Body of pancreas (tissue), 4 donors: ENCODE measurements around the gene ADK. TPM values are rescaled to one million over a fixed set of nuclear protein-coding genes. Genes with fewer than 3 reads are reported as not detected.

Source experiments
- ATAC-seq: fragments of 150-250 bp; one replicate; pipeline ENCODE4 v1.9.1; 2016
- DNase-seq, 4 donors: peaks; one replicate each; pipeline ENCODE4 v3.0.0-alpha.2; 2019
- H3K27ac ChIP-seq, 4 donors: fragments of 200-600 bp; sonication (generic); 1 replicate in 3 of 4; 2 replicates in 1 of 4; pipeline versions ENCODE4 v1.5.1 to v1.6.1; 2016 to 2019; ENCODE audit warnings: mild to moderate bottlenecking in 1 of 4, mixed read lengths in 1 of 4, moderate library complexity in 1 of 4
- H3K27me3 ChIP-seq, 2 donors: fragments of 200-600 bp; sonication (generic); one replicate each; pipeline ENCODE4 v1.6.0; 2016; ENCODE audit warnings: mild to moderate bottlenecking in 1 of 2
- H3K36me3 ChIP-seq, 2 donors: fragments of 200-600 bp; sonication (generic); replicated peaks in 1 of 2; 2 replicates each; pipeline ENCODE4 v1.5.1; 2016; ENCODE audit warnings: low read depth in 2 of 2; ENCODE audit not compliant: insufficient read depth in 1 of 2
- H3K4me1 ChIP-seq: fragments of 200-600 bp; sonication (generic); one replicate; pipeline ENCODE4 v1.6.0; 2016
- H3K4me3 ChIP-seq, 2 donors: fragments of 200-600 bp; sonication (generic); 1 replicate in 1 of 2; 2 replicates in 1 of 2; pipeline ENCODE4 v1.5.1; 2016 to 2019
- H3K9me3 ChIP-seq, 3 donors: fragments of 200-600 bp; sonication (generic); 1 replicate in 2 of 3; 2 replicates in 1 of 3; pipeline ENCODE4 v1.5.1; 2016
- CTCF ChIP-seq, 7 experiments: fragments of 450-650 bp in 4 of 7; fragments of 200-600 bp in 3 of 7; sonication (generic) in 3 of 7; IDR thresholded peaks; one replicate each; pipeline ENCODE4 v1.5.1; 2016 to 2019; ENCODE audit warnings: antibody characterized with exemption in 7 of 7
- POLR2A ChIP-seq, 3 donors: fragments of 450-650 bp; IDR thresholded peaks; one replicate each; pipeline ENCODE4 v1.6.1; 2016; ENCODE audit warnings: antibody characterized with exemption in 3 of 3, mild to moderate bottlenecking in 2 of 3
- WGBS, 2 donors: methylation state at CpG; one replicate each; pipeline ENCODE4 v1.1.5; 2017; 5-methylcytosine and 5-hydroxymethylcytosine counted together
- intact Hi-C: fragments of 100-400 bp; cut with DNase I; formaldehyde crosslinking; loops from one replicate; pipeline ENCODE4 v1.15.1; 2023
- total RNA-seq, 2 donors: library from RNA; depleted of rRNA; stranded (reverse); fragments of >200 nt; gene quantifications; one replicate each; pipeline ENCODE4 v1.1.0, GENCODE V29; 2016

ADK gene
- total RNA-seq, 2 donors from 2014 or later, result 12.9 to 18.7 TPM

GRCh38 chr10:74163319-74164068 is 12.5 kb downstream of the ADK start:
- DNase-seq (no peak), ATAC-seq (no peak)
- Histone ChIP-seq H3K36me3 (no peaks in the 10 kb centered on the region), H3K27ac (no peak overlapping the region), H3K27me3 (no peaks in the 10 kb centered on the region), H3K9me3 (no peaks in the 10 kb centered on the region), H3K4me3 (no peak overlapping the region), H3K4me1 (no peaks in the 10 kb centered on the region)
- intact Hi-C loops, result no loop called here
- 84 to 86% methylated on average over 3 of the region's 3 CpGs for WGBS, 2 donors
- no peak for TF ChIP-seq POLR2A (IDR thresholded peaks at IDR 0.05)
- TF ChIP-seq CTCF (IDR thresholded peaks at IDR 0.05), result no peak

- no peaks in the 10 kb centered on the region for H3K4me1 ChIP-seq
- H3K27me3 ChIP-seq, result no peaks in the 10 kb centered on the region
- no peak for ATAC-seq
- H3K4me3 ChIP-seq, result no peak overlapping the region
- H3K36me3 ChIP-seq, result no peaks in the 10 kb centered on the region
- no peak for DNase-seq
- no peak overlapping the region for H3K27ac ChIP-seq
- 62 to 72% methylated on average over 5 to 6 of the region's 6 CpGs for whole genome bisulfite sequencing, 2 donors
- intact Hi-C loops, result no loop called here
- H3K9me3 ChIP-seq, result no peaks in the 10 kb centered on the region
- no peak for TF ChIP-seq POLR2A (IDR thresholded peaks at IDR 0.05)
- no peak for TF ChIP-seq CTCF (IDR thresholded peaks at IDR 0.05)
These were observed 13.9 kb downstream of the ADK start for GRCh38 chr10:74164716-74165529.

GRCh38 chr10:74165530-74165901 is 14.5 kb downstream of the ADK start:
- ATAC-seq (no peak), DNase-seq (no peak)
- intact Hi-C loops, result no loop called here
- H3K4me1 ChIP-seq, result no peaks in the 10 kb centered on the region
- H3K27ac ChIP-seq, result no peak overlapping the region
- no peaks in the 10 kb centered on the region for H3K9me3 ChIP-seq
- no peak for TF ChIP-seq CTCF (IDR thresholded peaks at IDR 0.05)
- TF ChIP-seq POLR2A (IDR thresholded peaks at IDR 0.05), result no peak
- H3K27me3 ChIP-seq, result no peaks in the 10 kb centered on the region
- no peak overlapping the region for H3K4me3 ChIP-seq
- 49 to 54% methylated on average over 2 of the region's 2 CpGs for WGBS, 2 donors
- H3K36me3 ChIP-seq, result no peaks in the 10 kb centered on the region

- no peak for ATAC-seq
- no peak overlapping the region for H3K27ac ChIP-seq
These were observed 16.4 kb downstream of the ADK start for GRCh38 chr10:74167443-74167842.

More at GRCh38 chr10:74167443-74167842, 16.4 kb downstream of the ADK start:
- WGBS, 2 donors, result 68 to 77% methylated on average over 1 of the region's 1 CpG
- intact Hi-C loops, result no loop called here
- H3K4me3 ChIP-seq, result no peak overlapping the region
- TF ChIP-seq POLR2A (IDR thresholded peaks at IDR 0.05), result no peak
- TF ChIP-seq CTCF (IDR thresholded peaks at IDR 0.05), result no peak
- DNase-seq, result no peak
- H3K9me3 ChIP-seq, result no peaks in the 10 kb centered on the region
- H3K36me3 ChIP-seq, result no peaks in the 10 kb centered on the region
- no peaks in the 10 kb centered on the region for H3K27me3 ChIP-seq
- peaks cover 10% of the 10 kb centered on the region for H3K4me1 ChIP-seq
